HEK293 (cell line): Measurements from ENCODE around the gene DZIP1L.

Experiments used
- KLF1 ChIP-seq: fragments of 450-650 bp; formaldehyde crosslinking; IDR thresholded peaks from 2 replicates; pipeline ENCODE4 v1.5.1; 2016; ENCODE audit warnings: missing biosample characterization, missing genetic modification characterization
- MYNN ChIP-seq: fragments of 450-650 bp; formaldehyde crosslinking; IDR thresholded peaks from 2 replicates; pipeline ENCODE4 v1.5.1; 2016; ENCODE audit warnings: missing biosample characterization, missing genetic modification characterization, borderline replicate concordance
- REST ChIP-seq: fragments of 450-650 bp; formaldehyde crosslinking; IDR thresholded peaks from 2 replicates; pipeline ENCODE4 v1.5.1; 2016; ENCODE audit warnings: missing biosample characterization, missing genetic modification characterization
- SP2 ChIP-seq: fragments of 450-650 bp; formaldehyde crosslinking; IDR thresholded peaks from 2 replicates; pipeline ENCODE4 v1.5.1; 2016; ENCODE audit warnings: missing biosample characterization, missing genetic modification characterization
- TCF7L2 ChIP-seq: IDR thresholded peaks from 2 replicates; pipeline ENCODE4 v1.6.1; 2011; ENCODE audit warnings: low read depth, mild to moderate bottlenecking, inconsistent platforms, low read length, moderate library complexity, borderline replicate concordance
- ZNF175 ChIP-seq: fragments of 450-650 bp; formaldehyde crosslinking; IDR thresholded peaks from 2 replicates; pipeline ENCODE4 v1.5.1; 2016; ENCODE audit warnings: missing biosample characterization, missing genetic modification characterization
- ZNF274 ChIP-seq, 2 experiments: fragments of 200-500 bp in 1 of 2; fragments of 450-650 bp in 1 of 2; sonication (Bioruptor generic) in 1 of 2; formaldehyde crosslinking in 1 of 2; IDR thresholded peaks; 2 replicates each; pipeline versions ENCODE4 v1.5.1 to v1.6.1; 2014 to 2016; ENCODE audit warnings: borderline replicate concordance in 1 of 2, inconsistent platforms in 1 of 2, low read length in 1 of 2, missing biosample characterization in 1 of 2, missing genetic modification characterization in 1 of 2
- ZNF670 ChIP-seq: fragments of 450-650 bp; formaldehyde crosslinking; IDR thresholded peaks from 2 replicates; pipeline ENCODE4 v1.5.1; 2016; ENCODE audit warnings: missing biosample characterization, missing genetic modification characterization, low read depth
- ZNF768 ChIP-seq: fragments of 450-650 bp; formaldehyde crosslinking; IDR thresholded peaks from 2 replicates; pipeline ENCODE4 v1.5.1; 2018; ENCODE audit warnings: missing biosample characterization, mild to moderate bottlenecking, missing genetic modification characterization
- TF ChIP-seq, protein P1 (sequence below): fragments of 450-650 bp; formaldehyde crosslinking; IDR thresholded peaks from 2 replicates; pipeline ENCODE4 v1.5.1; 2016; ENCODE audit warnings: missing biosample characterization, missing genetic modification characterization

DNA sequence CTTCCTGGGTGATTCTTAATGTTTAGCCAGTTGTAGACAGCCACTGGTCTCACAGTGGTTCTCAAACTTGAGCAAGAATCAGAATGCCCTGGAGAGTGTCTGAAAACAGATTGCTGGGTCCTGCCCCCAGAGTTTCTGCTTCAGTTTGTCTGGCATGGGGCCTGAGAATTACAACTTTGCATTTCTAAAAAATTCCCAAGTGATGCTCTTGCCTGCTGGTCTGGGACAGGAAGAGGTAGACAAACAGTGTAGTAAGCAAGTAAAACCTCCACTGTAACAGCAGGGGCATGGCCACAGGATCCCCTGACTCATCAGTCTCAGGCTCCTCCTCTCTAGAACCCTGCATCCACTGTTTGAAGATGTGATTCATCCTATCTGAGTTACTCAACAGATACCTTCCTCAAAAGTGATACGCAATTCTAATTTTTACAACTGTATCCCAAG is 36.5 kb downstream of the DZIP1L start:
- TF ChIP-seq KLF1 (tag by site-specific recombination) (no peak), ZNF274 (IDR thresholded peaks at IDR 0.05; ENCODE audit: low read length) (no peak), ZNF274 (tag by site-specific recombination; IDR thresholded peaks at IDR 0.05; ENCODE audit: borderline replicate concordance) (no peak), ZNF768 (no peak), TCF7L2 (no peak), SP2 (no peak), REST (no peak), ZNF670 (tag by site-specific recombination) (no peak), MYNN (tag by site-specific recombination) (no peak), ZNF175 (tag by site-specific recombination) (no peak)
- TF ChIP-seq, protein P1, sequence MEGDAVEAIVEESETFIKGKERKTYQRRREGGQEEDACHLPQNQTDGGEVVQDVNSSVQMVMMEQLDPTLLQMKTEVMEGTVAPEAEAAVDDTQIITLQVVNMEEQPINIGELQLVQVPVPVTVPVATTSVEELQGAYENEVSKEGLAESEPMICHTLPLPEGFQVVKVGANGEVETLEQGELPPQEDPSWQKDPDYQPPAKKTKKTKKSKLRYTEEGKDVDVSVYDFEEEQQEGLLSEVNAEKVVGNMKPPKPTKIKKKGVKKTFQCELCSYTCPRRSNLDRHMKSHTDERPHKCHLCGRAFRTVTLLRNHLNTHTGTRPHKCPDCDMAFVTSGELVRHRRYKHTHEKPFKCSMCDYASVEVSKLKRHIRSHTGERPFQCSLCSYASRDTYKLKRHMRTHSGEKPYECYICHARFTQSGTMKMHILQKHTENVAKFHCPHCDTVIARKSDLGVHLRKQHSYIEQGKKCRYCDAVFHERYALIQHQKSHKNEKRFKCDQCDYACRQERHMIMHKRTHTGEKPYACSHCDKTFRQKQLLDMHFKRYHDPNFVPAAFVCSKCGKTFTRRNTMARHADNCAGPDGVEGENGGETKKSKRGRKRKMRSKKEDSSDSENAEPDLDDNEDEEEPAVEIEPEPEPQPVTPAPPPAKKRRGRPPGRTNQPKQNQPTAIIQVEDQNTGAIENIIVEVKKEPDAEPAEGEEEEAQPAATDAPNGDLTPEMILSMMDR (tag by site-specific recombination): no peak
